ENCODE data around the gene OTOS. TPM values are rescaled to one million over a fixed set of nuclear protein-coding genes. Genes with fewer than 3 reads are reported as not detected.

Gene OTOS
- total RNA-seq, 1 experiment from 2014 or later = not detected

GRCh38 chr2:240136671-240137292 lies 3.7 kb downstream of the OTOS start:
- peaks cover 7 to 18% of the 10 kb centered on the region in 2 experiments; a peak in 3 of 4 replicates for H3K4me1 ChIP-seq (ENCODE audit: control insufficient read depth in 1 of 2, insufficient read depth in 2 of 2, low read length in 2 of 2)
- ChIA-PET POLR2A (no interaction called here), CTCF (no interaction called here), RAD21 (ENCODE audit: low non-redundant PET in 1 of 2, low total read pairs in 2 of 2, uncharacterized antibody in 2 of 2, unreplicated experiment in 2 of 2) (no interaction called here)
- H3K4me2 ChIP-seq (ENCODE audit: low read length) = peak overlapping the region; percentile 93
- peaks cover 10 to 14% of the 10 kb centered on the region in 2 experiments; a peak in 3 of 4 replicates for H3K36me3 ChIP-seq (ENCODE audit: control insufficient read depth in 1 of 2, insufficient read depth in 2 of 2, low read length in 2 of 2)
- H3K9me3 ChIP-seq (ENCODE audit: control insufficient read depth in 1 of 2, insufficient read depth in 1 of 2, low read depth in 1 of 2, low read length in 2 of 2) = no peaks in the 10 kb centered on the region
- no peak for TF ChIP-seq TCF7L2 (IDR thresholded peaks at IDR 0.05; ENCODE audit: borderline replicate concordance, extremely low read depth, insufficient read depth, insufficient read length)
- no peak for TF ChIP-seq POLR2AphosphoS5 (IDR thresholded peaks at IDR 0.05; ENCODE audit: low read depth, low read length)
- TF ChIP-seq CTCF (IDR thresholded peaks at IDR 0.05 in 2 of 3, conservative IDR thresholded peaks at IDR 0.05 in 1 of 3; ENCODE audit: borderline replicate concordance in 1 of 3, insufficient read depth in 1 of 3, low read depth in 2 of 3, low read length in 2 of 3) = no peak
- no peak for TF ChIP-seq CEBPB (IDR thresholded peaks at IDR 0.05; ENCODE audit: low read depth)
- no peak for TF ChIP-seq ZFX (IDR thresholded peaks at IDR 0.05)
- no peak; the same call in 1 of the 2 replicates for TF ChIP-seq MAX (IDR thresholded peaks at IDR 0.05)
- no peak for TF ChIP-seq POLR2A (IDR thresholded peaks at IDR 0.05; ENCODE audit: borderline replicate concordance, extremely low read depth, insufficient read depth, insufficient read length)
- TF ChIP-seq ZNF274 (IDR thresholded peaks at IDR 0.05; ENCODE audit: low read depth, low read length) = no peak
- intact Hi-C loops (cut with micrococcal nuclease) = no loop called here
- peak; percentile 16 for ATAC-seq
- no peaks in the 10 kb centered on the region for H3K9me2 ChIP-seq (ENCODE audit: insufficient read depth)
- H3K79me2 ChIP-seq (ENCODE audit: insufficient read depth, low read length) = peaks cover 31% of the 10 kb centered on the region
- H3K27me3 ChIP-seq (ENCODE audit: insufficient read depth, low read length) = no peaks in the 10 kb centered on the region
- H3K9ac ChIP-seq (ENCODE audit: low read length) = peak overlapping the region; percentile 95
- peak overlapping the region; percentile 53; the same call in 1 of the 2 replicates for H3K27ac ChIP-seq (ENCODE audit: low read depth, low read length)
- no peaks in the 10 kb centered on the region for H4K20me1 ChIP-seq (ENCODE audit: insufficient read depth)
- H3K4me3 ChIP-seq (replicated peaks in 1 of 2; ENCODE audit: low read depth in 1 of 2, low read length in 2 of 2) = peak overlapping the region; percentile 67 to 99
- H2AFZ ChIP-seq (ENCODE audit: low read depth, low read length, poor library complexity, severe bottlenecking) = peak overlapping the region; percentile 68
- no peak for DNase-seq (ENCODE audit: low read depth, low spot score)
- no TSS peak for BruUV-seq (replicated peaks)

All from HCT116 (cell line).